Measurements from ENCODE around the gene CHST10.
"Not testable (repeated sequence)": the region's sequence is repeated elsewhere in the genome, so short reads cannot be mapped to it uniquely, and the experiment has no call there.

CHST10 gene

DNA sequence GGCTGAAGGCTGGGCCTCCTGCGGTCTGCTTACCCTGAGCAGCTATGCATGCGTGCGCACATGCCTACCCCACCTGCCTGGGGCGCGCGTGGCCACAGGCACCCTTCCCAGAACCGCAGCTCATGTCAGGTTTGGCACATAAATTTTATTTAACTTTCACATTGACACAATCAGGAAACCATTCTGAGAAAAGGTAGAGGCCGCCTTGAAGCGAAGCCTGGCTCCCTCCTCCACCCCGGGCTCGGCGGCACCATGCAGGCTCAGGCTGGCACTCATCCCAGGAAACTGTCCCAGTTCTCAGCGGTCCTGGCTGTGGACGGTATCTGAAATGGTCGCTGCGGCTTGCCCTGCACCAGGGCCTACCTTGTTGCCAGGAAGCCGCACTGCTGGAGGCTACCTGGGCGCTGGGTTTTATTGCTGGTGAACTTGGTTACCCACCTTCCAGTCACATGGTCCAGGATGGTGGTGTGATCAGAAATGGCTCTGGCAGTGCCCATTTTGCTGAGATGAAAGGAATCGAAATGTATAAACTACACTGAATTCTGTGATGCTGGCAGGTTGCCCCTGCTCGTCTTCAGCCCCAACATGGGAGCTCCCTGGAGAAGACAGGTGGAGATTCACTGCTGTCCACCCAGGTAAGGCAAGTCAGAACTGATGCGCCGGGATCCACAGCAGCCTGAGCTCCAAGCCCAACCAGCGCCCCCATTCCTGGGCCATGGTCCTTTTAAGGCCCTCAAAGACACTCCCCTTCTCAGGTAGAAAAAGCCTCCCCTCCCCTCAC lies 25.5 kb downstream of the CHST10 start:
- peak; percentile 3 for DNase-seq

- DNase-seq: no peak
Observed at GRCh38 chr2:100390001-100390940, 27.2 kb downstream of the CHST10 start.

GRCh38 chr2:100388703-100389102 lies 28.8 kb downstream of the CHST10 start:
- no peak for DNase-seq

DNA sequence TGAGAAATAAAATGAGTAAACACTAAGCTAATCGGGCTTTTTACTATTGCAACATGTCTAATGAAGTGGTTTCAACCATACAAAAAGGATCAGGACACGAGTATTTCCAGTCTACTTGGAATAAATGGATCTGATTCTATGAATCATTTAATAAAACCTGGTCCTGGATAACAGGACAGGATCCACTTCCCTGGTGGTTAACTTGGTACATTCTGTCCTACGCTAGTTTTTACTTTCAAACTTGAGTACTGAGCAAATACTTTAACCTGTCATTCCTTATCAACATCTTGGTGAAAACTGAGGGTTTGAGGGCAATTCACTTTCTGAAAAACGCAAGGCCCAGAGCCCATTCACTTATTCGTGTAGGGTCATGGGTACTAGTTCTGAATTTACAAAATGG lies 33.5 kb downstream of the CHST10 start:
- no peak for DNase-seq

DNA sequence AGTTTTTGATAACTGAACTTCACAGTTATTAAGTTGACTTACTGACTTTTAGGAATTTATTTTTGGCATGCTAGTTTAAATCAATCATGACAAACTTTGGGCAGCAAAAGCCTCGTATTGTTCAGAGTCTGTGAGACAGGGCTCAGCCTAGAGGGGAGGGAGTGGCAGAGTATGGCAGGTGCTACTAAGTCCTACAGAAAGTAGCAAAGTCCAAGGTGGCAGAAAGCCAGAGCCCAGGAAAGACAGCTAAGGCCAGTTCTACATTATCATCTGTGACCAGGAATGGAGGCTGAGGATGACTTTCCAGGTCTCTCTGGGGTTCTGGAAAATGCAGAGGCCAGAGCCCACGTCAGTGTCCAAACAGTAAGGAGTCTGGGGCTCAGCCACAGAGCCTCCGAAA lies 34.2 kb downstream of the CHST10 start:
- DNase-seq: no peak

DNA sequence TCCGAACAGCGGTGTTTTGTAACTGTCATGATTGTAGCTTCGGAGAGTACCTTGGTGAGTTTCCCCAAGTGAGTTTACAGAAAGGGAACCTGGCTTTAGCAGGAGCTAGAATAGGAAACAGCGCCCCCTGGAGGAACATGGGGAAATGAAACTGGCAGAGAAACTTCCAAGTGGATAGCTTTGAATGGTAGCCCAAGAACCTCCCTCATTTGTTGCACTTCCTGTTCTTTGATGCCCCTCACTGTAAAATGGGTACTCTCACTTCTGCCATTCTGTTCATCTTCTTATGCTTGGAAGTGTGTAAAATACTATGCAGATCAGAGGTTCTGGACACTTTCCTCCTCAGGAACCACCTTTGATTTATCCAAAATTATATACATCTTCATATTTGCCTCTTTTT lies 36.2 kb downstream of the CHST10 start:
- peak; percentile 69 for DNase-seq

DNA sequence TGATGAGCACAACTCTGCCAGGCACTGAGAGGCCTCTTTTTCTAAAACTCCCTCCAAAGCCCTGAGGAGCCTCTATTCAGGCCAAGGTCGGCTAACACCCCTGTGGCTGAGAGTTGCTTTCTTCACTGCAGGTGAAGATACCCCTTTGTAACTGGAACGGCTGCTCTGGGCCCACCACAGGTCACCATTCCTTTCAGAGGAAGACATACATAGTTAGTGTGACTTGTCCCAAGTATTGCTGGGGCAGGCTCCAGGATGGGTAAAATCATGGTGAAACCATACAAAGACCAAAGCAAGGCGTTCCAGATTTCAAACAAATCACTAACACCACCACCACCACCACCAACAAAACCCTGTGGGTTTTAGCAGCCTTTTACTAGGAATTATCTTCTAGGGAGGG lies 36.8 kb downstream of the CHST10 start:
- no peak for DNase-seq

- no peak for DNase-seq
Observed at GRCh38 chr2:100376836-100377235, 40.6 kb downstream of the CHST10 start.

- DNase-seq: no peak
Observed at GRCh38 chr2:100367163-100367562, 50.3 kb downstream of the CHST10 start.

- peak; percentile 42 for DNase-seq
Observed at GRCh38 chr2:100365434-100365833, 52.0 kb downstream of the CHST10 start.

DNA sequence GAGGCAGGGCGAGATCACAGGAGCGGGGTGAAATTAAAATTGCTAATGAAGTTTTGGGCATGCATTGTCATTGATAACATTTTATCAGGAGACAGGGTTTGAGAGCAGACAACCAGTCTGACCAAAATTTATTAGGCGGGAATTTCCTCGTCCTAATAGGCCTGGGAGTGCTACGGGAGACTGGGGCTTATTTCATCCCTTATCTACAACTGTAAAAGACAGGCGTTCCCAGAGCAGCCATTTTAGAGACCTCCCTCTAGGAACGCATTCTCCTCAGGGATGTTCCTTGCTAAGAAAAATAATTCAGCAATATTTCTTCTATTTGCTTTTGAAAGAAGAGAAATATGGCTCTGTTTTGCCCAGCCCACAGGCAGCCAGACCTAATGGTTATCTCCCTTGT lies 55.2 kb downstream of the CHST10 start:
- not testable (repeated sequence) for DNase-seq

DNA sequence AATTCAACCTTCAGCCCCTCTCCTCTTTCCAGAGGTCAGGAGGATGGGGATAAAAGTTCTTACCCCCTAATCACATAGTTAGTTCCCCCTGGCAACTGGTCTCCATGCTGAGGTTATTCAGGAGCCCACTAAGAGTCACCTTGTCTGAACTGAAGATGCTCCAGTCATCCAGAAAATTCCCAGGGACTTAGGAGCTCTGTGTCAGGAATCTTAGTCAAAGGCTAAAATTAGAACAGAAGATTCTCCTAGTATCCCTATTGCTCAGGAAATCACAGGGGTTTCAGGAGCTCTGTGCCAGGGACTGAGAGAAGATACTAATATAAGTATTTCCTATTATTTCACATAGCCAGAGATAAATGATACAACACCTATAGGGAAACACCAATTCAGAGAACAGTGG lies 57.9 kb downstream of the CHST10 start:
- DNase-seq: no peak

- no peak for DNase-seq
Observed at GRCh38 chr2:100358554-100358953, 58.9 kb downstream of the CHST10 start.

GRCh38 chr2:100352521-100352920 lies 64.9 kb downstream of the CHST10 start:
- DNase-seq: no peak

DNA sequence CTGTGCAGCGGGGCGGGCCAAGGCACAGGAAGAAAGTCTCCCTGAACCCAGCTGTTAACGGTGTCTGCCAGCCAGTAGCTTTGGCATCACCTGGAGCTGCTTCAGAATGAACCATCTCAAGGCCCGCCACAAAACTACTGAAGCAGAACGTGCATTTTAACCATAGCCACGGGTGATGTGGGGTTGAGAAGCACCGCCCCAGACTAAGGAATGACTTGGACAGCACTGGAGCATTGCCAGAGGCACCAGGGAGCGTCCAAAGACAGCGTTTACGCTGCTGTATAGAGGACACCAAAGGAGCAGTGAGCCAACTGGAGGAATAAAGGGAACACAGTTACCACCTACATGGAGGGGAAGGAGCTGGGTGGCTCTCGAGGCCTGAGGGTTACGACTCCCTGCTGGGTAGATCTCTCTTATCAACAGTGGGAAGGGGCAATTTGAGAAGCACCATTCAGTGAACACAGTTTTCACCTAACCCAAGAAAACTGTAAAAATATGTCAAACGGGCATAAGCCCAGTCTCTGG lies 66.7 kb downstream of the CHST10 start:
- no peak for DNase-seq

DNA sequence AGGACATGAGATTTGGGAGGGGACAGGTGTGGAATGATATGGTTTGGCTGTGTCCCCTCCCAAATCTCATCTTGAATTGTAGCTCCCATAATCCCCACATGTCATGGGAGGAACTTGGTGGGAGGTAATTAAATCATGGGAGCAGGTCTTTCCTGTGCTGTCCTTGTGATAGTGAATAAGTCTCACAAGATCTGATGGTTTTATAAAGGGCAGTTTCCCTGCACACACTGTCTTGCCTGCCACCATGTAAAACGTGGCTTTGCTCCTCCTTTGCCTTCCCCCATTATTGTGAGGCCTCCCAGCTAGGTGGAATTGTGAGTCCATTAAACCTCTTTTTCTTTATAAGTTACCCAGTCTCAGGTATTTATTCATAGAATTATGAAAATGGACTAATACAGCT lies 72.3 kb downstream of the CHST10 start:
- not testable (repeated sequence) for DNase-seq

GRCh38 chr2:100344433-100344832 lies 73.0 kb downstream of the CHST10 start:
- DNase-seq: no peak

GRCh38 chr2:100342466-100342865 lies 75.0 kb downstream of the CHST10 start:
- DNase-seq: not testable (repeated sequence)

All from DMS153 (cell line).